Suprapubic skin (tissue), 4 donors: ENCODE results near the gene ECE2. TPM values are rescaled to one million over a fixed set of nuclear protein-coding genes. Genes with fewer than 3 reads are reported as not detected.

ENCODE experiments used
- DNase-seq, 2 donors: peaks; one replicate each; pipeline ENCODE4 v3.0.0-alpha.2; 2019; ENCODE audit warnings: low spot score in 2 of 2
- H3K27ac ChIP-seq: fragments of 200-600 bp; sonication (generic); one replicate; pipeline ENCODE4 v1.5.1; 2019
- H3K27me3 ChIP-seq: fragments of 200-600 bp; sonication (generic); one replicate; pipeline ENCODE4 v1.5.1; 2019
- H3K36me3 ChIP-seq: fragments of 200-600 bp; sonication (generic); one replicate; pipeline ENCODE4 v1.5.1; 2019
- H3K4me1 ChIP-seq: fragments of 200-600 bp; sonication (generic); one replicate; pipeline ENCODE4 v1.5.1; 2019
- H3K4me3 ChIP-seq: fragments of 200-600 bp; sonication (generic); one replicate; pipeline ENCODE4 v1.5.1; 2019; ENCODE audit warnings: mild to moderate bottlenecking
- H3K9me3 ChIP-seq: fragments of 200-600 bp; sonication (generic); one replicate; pipeline ENCODE4 v1.5.1; 2019
- CTCF ChIP-seq, 2 donors: fragments of 200-600 bp in 1 of 2; fragments of 450-650 bp in 1 of 2; sonication (generic) in 1 of 2; IDR thresholded peaks; one replicate each; pipeline ENCODE4 v1.5.1; 2016 to 2019; ENCODE audit warnings: antibody characterized with exemption in 2 of 2, mild to moderate bottlenecking in 1 of 2, moderate library complexity in 1 of 2
- EP300 ChIP-seq: sonication (generic); formaldehyde crosslinking; IDR thresholded peaks from one replicate; pipeline ENCODE4 v1.6.1; 2017; ENCODE audit warnings: antibody characterized with exemption
- POLR2A ChIP-seq, 2 donors: fragments of 450-650 bp; IDR thresholded peaks; one replicate each; pipeline ENCODE4 v1.6.1; 2017; ENCODE audit warnings: antibody characterized with exemption in 2 of 2, mild to moderate bottlenecking in 2 of 2, moderate library complexity in 2 of 2
- POLR2AphosphoS5 ChIP-seq, 3 donors: sonication (generic); formaldehyde crosslinking; IDR thresholded peaks; one replicate each; pipeline ENCODE4 v1.6.1; 2017; ENCODE audit warnings: antibody characterized with exemption in 3 of 3
- WGBS: methylation state at CpG from one replicate; pipeline ENCODE4 v1.1.5; 2018; 5-methylcytosine and 5-hydroxymethylcytosine counted together
- total RNA-seq, 4 donors: library from RNA; depleted of rRNA; stranded (reverse); fragments of >200 nt; gene quantifications; one replicate each; pipeline ENCODE4 v1.1.0, GENCODE V29; 2016

Gene ECE2
- total RNA-seq, 4 donors from 2014 or later = not detected

GRCh38 chr3:184291044-184291737 is 15.4 kb downstream of the ECE2 start:
- 94% methylated on average over 17 of the region's 22 CpGs for WGBS
- no peak for DNase-seq

DNA sequence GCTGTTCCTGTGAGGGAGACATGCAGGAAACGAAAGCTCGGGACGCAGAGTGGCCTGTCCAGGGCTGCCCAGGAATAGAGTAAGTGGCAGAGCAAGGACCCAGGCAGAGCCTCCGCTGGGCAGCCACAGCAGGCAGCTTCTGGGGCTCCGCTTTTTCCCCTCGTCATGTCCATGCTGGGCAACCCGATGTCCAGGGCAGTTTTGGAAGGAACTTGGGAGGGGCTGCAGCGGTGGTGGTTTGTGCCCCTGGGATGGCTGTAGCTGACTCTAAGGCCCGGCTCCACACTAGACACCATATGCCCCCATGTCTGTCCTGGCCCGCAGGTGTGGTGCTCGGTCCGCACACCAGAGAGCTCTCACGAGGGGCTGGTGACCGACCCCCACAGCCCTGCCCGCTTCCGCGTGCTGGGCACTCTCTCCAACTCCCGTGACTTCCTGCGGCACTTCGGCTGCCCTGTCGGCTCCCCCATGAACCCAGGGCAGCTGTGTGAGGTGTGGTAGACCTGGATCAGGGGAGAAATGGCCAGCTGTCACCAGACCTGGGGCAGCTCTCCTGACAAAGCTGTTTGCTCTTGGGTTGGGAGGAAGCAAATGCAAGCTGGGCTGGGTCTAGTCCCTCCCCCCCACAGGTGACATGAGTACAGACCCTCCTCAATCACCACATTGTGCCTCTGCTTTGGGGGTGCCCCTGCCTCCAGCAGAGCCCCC is 16.1 kb downstream of the ECE2 start:
- no peaks in the 10 kb centered on the region for H3K9me3 ChIP-seq
- no peak overlapping the region for H3K27ac ChIP-seq
- TF ChIP-seq CTCF (IDR thresholded peaks at IDR 0.05) = no peak
- no peak for TF ChIP-seq POLR2AphosphoS5 (IDR thresholded peaks at IDR 0.05)
- TF ChIP-seq POLR2A (IDR thresholded peaks at IDR 0.05) = no peak
- no peak for TF ChIP-seq EP300
- no peaks in the 10 kb centered on the region for H3K4me1 ChIP-seq
- 94% methylated on average over 19 of the region's 21 CpGs for WGBS
- peaks cover 19% of the 10 kb centered on the region for H3K27me3 ChIP-seq
- H3K4me3 ChIP-seq = no peak overlapping the region
- H3K36me3 ChIP-seq = no peaks in the 10 kb centered on the region
- no peak for DNase-seq

More at GRCh38 chr3:184291044-184291737, 15.4 kb downstream of the ECE2 start:
- Histone ChIP-seq H3K27ac (no peak overlapping the region), H3K4me1 (no peaks in the 10 kb centered on the region), H3K27me3 (peaks cover 19% of the 10 kb centered on the region), H3K4me3 (no peak overlapping the region), H3K36me3 (no peaks in the 10 kb centered on the region), H3K9me3 (no peaks in the 10 kb centered on the region)
- TF ChIP-seq EP300 (no peak), POLR2A (IDR thresholded peaks at IDR 0.05) (no peak), POLR2AphosphoS5 (IDR thresholded peaks at IDR 0.05) (no peak), CTCF (IDR thresholded peaks at IDR 0.05) (no peak)

DNA sequence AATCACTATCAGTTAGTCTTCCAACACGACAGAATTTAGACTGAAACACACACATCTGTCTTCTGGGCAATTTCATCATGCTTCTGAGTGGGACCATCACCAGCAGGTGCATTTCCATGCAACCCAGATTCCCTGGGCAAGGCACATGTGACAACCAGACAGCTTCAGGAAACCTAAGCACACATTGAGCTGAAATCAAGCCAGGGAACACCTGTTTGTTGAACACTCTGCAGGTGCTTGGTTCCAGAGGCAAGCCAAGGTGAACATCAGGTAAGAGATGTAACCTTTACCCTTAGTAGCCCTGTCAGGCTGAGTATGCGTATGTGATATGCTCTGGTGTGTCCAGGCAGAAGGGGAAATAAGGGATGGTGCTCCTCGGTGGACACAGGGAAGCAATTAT is 19.9 kb downstream of the ECE2 start:
- H3K4me3 ChIP-seq = no peak overlapping the region
- peaks cover 14% of the 10 kb centered on the region for H3K4me1 ChIP-seq
- H3K27me3 ChIP-seq = peaks cover 5% of the 10 kb centered on the region
- H3K36me3 ChIP-seq = no peaks in the 10 kb centered on the region
- TF ChIP-seq POLR2AphosphoS5 (IDR thresholded peaks at IDR 0.05) (no peak), EP300 (no peak), CTCF (IDR thresholded peaks at IDR 0.05) (no peak), POLR2A (IDR thresholded peaks at IDR 0.05) (no peak)
- no peaks in the 10 kb centered on the region for H3K9me3 ChIP-seq
- H3K27ac ChIP-seq = no peak overlapping the region
- no peak for DNase-seq
- WGBS = 65% methylated on average over 3 of the region's 3 CpGs

DNA sequence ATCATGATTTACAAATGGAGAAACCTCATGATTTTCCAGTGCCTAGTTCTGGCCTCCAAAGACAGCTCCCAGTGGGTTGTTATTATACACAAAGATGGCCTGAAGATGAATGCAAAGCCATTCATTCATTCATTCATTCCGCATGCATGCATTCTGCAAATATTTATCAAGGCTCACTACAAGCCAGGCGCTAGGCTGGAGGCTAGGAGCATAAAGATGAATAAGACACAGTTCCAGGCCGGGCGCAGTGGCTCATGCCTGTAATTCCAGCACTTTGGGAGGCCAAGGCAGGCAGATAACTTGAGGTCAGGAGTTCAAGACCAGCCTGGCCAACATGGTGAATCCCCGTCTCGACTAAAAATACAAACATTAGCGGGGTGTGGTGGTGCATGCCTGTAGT is 20.8 kb downstream of the ECE2 start:
- TF ChIP-seq EP300 (no peak), CTCF (IDR thresholded peaks at IDR 0.05) (no peak), POLR2A (IDR thresholded peaks at IDR 0.05) (no peak), POLR2AphosphoS5 (IDR thresholded peaks at IDR 0.05) (no peak)
- Histone ChIP-seq H3K9me3 (no peaks in the 10 kb centered on the region), H3K27ac (no peak overlapping the region), H3K4me3 (no peak overlapping the region), H3K27me3 (no peaks in the 10 kb centered on the region), H3K36me3 (peaks cover 3% of the 10 kb centered on the region), H3K4me1 (peaks cover 15% of the 10 kb centered on the region)
- WGBS = 92% methylated on average over 6 of the region's 7 CpGs
- DNase-seq = no peak

- 0% methylated on average over 31 of the region's 78 CpGs for WGBS
- H3K27ac ChIP-seq = peak within 1 kb of the TSS; percentile 82
- TF ChIP-seq CTCF (IDR thresholded peaks at IDR 0.05) (no peak), POLR2A (IDR thresholded peaks at IDR 0.05) (peak in 1 of 2 donors; percentile 71), POLR2AphosphoS5 (IDR thresholded peaks at IDR 0.05) (peak; percentile 6 to 51 (median 15))
- DNase-seq = peak; percentile 99
- H3K4me3 ChIP-seq = peak within 1 kb of the TSS; percentile 73
- no peaks in the 10 kb centered on the region for H3K27me3 ChIP-seq
- H3K4me1 ChIP-seq = peaks cover 15% of the 10 kb centered on the region
- peaks cover 27% of the 10 kb centered on the region for H3K36me3 ChIP-seq
- no peaks in the 10 kb centered on the region for H3K9me3 ChIP-seq
These were observed 23.1 kb downstream of the ECE2 start, which contains the start of gene PSMD2 for GRCh38 chr3:184298759-184299487. TSS of gene PSMD2 (plus strand) at chr3:184299241. CDS start at chr3:184299267, 26 bp downstream.
